ENCODE results near the gene TIMP3. TPM values are rescaled to one million over a fixed set of nuclear protein-coding genes. Genes with fewer than 3 reads are reported as not detected.

Gene TIMP3
- total RNA-seq, 2 donors from 2014 or later, result 6.3 to 17.1 TPM

- 87 to 96% methylated on average over 4 to 5 of the region's 5 CpGs for WGBS, 2 experiments (ENCODE audit: insufficient coverage in 1 of 2, insufficient read length in 1 of 2)
- no peak for DNase-seq
- Mint-ChIP-seq H3K4me3 (no peak overlapping the region), H3K27ac (no peak overlapping the region), H3K36me3 (ENCODE audit: low read depth) (peaks cover 31% of the 10 kb centered on the region), H3K27me3 (ENCODE audit: insufficient read depth) (no peaks in the 10 kb centered on the region), H3K9me3 (no peaks in the 10 kb centered on the region), H3K4me1 (no peaks in the 10 kb centered on the region)
- Histone ChIP-seq H3K4me3 (ENCODE audit: low read length) (no peak overlapping the region), H3K4me1 (ENCODE audit: control insufficient read depth, insufficient read depth, low read length) (no peaks in the 10 kb centered on the region), H3K9me3 (ENCODE audit: control insufficient read depth, low read length) (no peaks in the 10 kb centered on the region), H3K9ac (ENCODE audit: extremely low read depth, low read length, poor library complexity, severe bottlenecking) (no peak overlapping the region), H3K27ac (ENCODE audit: low read depth, low read length) (no peak overlapping the region), H3K27me3 (ENCODE audit: control insufficient read depth, insufficient read depth, low read length, poor library complexity, severe bottlenecking) (no peaks in the 10 kb centered on the region), H3K36me3 (ENCODE audit: control insufficient read depth, insufficient read depth, low read length) (peaks cover 47% of the 10 kb centered on the region)
- no peak for TF ChIP-seq CTCF (conservative IDR thresholded peaks at IDR 0.05)
Measured at GRCh38 chr22:32861330-32861729, 59.8 kb downstream of the TIMP3 start.

- no peak overlapping the region for H3K27ac Mint-ChIP-seq
- 90 to 96% methylated on average over 2 to 4 of the region's 4 CpGs for WGBS, 2 experiments (ENCODE audit: insufficient coverage in 1 of 2, insufficient read length in 1 of 2)
- H3K9me3 Mint-ChIP-seq, result no peaks in the 10 kb centered on the region
- no peak for DNase-seq
- TF ChIP-seq CTCF (conservative IDR thresholded peaks at IDR 0.05), result no peak
- H3K27me3 Mint-ChIP-seq (ENCODE audit: insufficient read depth), result no peaks in the 10 kb centered on the region
- H3K27me3 ChIP-seq (ENCODE audit: control insufficient read depth, insufficient read depth, low read length, poor library complexity, severe bottlenecking), result no peaks in the 10 kb centered on the region
- H3K9me3 ChIP-seq (ENCODE audit: control insufficient read depth, low read length), result no peaks in the 10 kb centered on the region
- no peaks in the 10 kb centered on the region for H3K4me1 Mint-ChIP-seq
- peaks cover 41% of the 10 kb centered on the region for H3K36me3 ChIP-seq (ENCODE audit: control insufficient read depth, insufficient read depth, low read length)
- H3K9ac ChIP-seq (ENCODE audit: extremely low read depth, low read length, poor library complexity, severe bottlenecking), result no peak overlapping the region
- no peak overlapping the region for H3K27ac ChIP-seq (ENCODE audit: low read depth, low read length)
- H3K4me3 ChIP-seq (ENCODE audit: low read length), result no peak overlapping the region
- H3K4me3 Mint-ChIP-seq, result no peak overlapping the region
- peaks cover 25% of the 10 kb centered on the region for H3K36me3 Mint-ChIP-seq (ENCODE audit: low read depth)
- no peaks in the 10 kb centered on the region for H3K4me1 ChIP-seq (ENCODE audit: control insufficient read depth, insufficient read depth, low read length)
Measured at GRCh38 chr22:32862083-32862482, 60.6 kb downstream of the TIMP3 start.

GRCh38 chr22:32862936-32863661 is 61.6 kb downstream of the TIMP3 start:
- H3K27ac ChIP-seq (ENCODE audit: low read depth, low read length), result no peak overlapping the region
- H3K9ac ChIP-seq (ENCODE audit: extremely low read depth, low read length, poor library complexity, severe bottlenecking), result no peak overlapping the region
- TF ChIP-seq CTCF (conservative IDR thresholded peaks at IDR 0.05), result no peak
- H3K27ac Mint-ChIP-seq, result no peak overlapping the region
- WGBS, 2 experiments (ENCODE audit: insufficient coverage in 1 of 2, insufficient read length in 1 of 2), result 90 to 100% methylated on average over 4 to 8 of the region's 8 CpGs
- DNase-seq, result no peak
- no peaks in the 10 kb centered on the region for H3K9me3 ChIP-seq (ENCODE audit: control insufficient read depth, low read length)
- no peaks in the 10 kb centered on the region for H3K4me1 Mint-ChIP-seq
- no peaks in the 10 kb centered on the region for H3K9me3 Mint-ChIP-seq
- no peak overlapping the region for H3K4me3 Mint-ChIP-seq
- no peaks in the 10 kb centered on the region for H3K27me3 Mint-ChIP-seq (ENCODE audit: insufficient read depth)
- H3K4me1 ChIP-seq (ENCODE audit: control insufficient read depth, insufficient read depth, low read length), result no peaks in the 10 kb centered on the region
- no peaks in the 10 kb centered on the region for H3K27me3 ChIP-seq (ENCODE audit: control insufficient read depth, insufficient read depth, low read length, poor library complexity, severe bottlenecking)
- peaks cover 30% of the 10 kb centered on the region for H3K36me3 ChIP-seq (ENCODE audit: control insufficient read depth, insufficient read depth, low read length)
- no peak overlapping the region for H3K4me3 ChIP-seq (ENCODE audit: low read length)
- peaks cover 21% of the 10 kb centered on the region for H3K36me3 Mint-ChIP-seq (ENCODE audit: low read depth)
